Measurements from ENCODE around the gene ITPRID2.

GRCh38 chr2:181902625-181903024, 11.1 kb downstream of the ITPRID2 start:
- no peak for TF ChIP-seq CTCF (IDR thresholded peaks at IDR 0.05; ENCODE audit: borderline replicate concordance, extremely low read depth, low read length, poor library complexity, severe bottlenecking)
- no peak for TF ChIP-seq EZH2 (IDR thresholded peaks at IDR 0.05; ENCODE audit: borderline replicate concordance, low read depth, low read length, severe bottlenecking)

Measured in DND-41 (cell line).